Embryonic facial prominence (tissue), 1 donor: ENCODE data around the gene VOPP1.
"Not testable (repeated sequence)": the region's sequence is repeated elsewhere in the genome, so short reads cannot be mapped to it uniquely, and the experiment has no call there.

Experiments
- DNase-seq: peaks from one replicate; pipeline ENCODE4 v3.0.0-alpha.2; 2016; ENCODE audit errors: extremely low spot score

VOPP1 gene

DNA sequence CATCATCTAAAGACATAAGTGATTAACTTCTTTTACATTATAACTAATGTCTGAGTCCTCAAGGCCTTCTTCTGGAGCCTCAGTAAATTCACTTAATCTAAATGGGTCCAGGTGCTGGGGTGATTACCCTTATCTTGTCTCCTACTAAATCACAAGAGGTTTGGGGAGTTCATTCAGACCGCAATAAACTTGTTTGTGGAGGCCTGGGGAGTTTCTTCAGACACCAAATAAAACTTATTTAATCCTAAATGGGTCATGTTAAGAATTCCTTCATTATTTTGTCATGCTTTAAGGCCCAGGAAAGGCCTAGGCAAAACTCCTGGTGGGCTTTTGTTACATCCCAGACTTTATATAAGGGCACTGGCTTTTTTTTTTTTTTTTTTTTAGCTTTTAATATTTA, 62.1 kb downstream of the VOPP1 start:
- DNase-seq = not testable (repeated sequence)

DNA sequence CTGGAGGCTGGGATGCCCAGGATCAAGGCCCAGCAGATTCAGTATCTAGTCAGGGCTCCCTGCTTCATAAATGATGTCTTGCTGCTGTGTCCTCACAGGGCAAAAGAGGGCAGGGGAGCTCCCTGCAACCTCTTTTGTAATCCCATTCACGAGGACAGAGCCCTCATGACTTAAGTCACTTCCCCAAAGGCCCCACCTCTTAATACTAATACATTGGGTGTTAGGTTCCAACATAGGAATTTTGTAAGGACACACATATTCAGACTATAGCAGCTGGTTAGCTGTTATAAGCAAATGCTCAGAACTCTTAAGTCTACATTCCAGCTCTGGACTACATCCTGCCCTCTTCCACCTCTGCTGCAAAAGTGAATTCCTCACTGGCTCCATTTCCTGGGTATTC, 63.0 kb downstream of the VOPP1 start:
- DNase-seq = no peak

- no peak for DNase-seq
Measured at GRCh38 chr7:55508221-55509011, 63.9 kb downstream of the VOPP1 start.

- no peak for DNase-seq
Measured at GRCh38 chr7:55507743-55508142, 64.6 kb downstream of the VOPP1 start.

DNA sequence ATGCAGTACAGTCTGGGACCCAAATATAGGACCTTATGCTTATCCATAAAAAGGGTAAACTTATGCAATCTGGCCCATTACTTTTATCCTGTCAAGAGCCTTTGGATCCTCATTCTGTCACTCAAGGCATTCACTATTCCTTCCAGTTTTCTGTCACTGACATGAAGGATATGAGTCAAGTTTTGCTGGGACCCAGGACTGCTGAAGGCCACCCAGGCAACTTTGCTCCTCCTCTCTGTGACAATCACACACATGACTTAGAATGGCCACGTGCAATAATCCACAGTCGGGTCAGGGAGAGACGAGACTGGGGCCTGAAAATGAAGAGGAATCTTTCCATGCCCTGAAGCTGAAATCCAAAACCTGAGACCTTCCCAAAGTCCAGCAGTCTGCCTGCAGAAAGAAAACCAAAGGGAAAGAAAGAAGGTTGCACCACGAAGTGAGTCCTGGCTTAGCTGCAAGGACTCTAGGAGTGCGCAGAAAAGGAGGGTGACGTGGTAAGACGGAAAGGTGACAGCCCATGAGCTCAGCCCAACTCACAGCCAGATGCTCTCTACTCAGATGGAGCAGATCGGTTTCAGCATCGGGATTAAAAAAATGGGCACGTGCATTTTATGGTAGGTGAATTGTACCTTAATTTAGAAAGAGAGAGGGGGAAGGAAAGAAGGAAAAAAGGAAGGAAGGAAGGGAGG, 67.2 kb downstream of the VOPP1 start:
- DNase-seq = no peak

DNA sequence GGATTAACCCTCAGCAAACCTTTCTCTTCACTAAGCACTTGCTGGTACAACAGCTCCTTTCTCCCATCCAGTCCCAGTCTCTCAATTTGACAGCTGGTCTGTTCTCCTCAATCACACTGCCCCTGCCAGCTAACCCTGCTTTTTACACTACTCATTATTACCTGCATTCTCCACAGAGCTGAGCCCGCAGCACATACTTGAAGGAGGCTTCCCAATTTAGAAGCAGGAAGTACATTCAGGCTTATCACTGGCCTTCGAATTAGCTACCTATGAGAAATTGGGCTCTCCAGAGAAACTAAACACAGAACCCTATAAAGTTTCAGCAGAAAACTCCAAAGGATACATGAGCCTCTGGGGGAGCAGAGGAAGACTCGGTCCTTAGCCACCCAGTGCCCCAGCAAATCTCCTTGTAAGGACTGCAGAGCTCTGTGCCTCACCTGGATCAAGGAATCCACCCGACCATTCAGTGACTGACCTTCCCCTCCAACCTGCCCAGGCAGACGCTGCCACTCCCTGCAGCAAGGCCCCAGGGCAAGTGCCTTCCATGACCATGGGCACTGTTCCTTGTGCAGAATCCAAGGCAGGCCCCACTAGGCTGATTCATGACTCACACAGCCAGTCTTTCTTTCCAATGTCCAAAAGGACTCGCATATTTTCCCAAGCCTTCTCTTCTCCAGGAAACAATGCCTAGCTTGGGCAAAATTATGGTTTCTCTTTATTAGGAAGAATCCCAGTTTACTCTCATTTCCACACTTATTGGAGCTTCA, 68.0 kb downstream of the VOPP1 start:
- DNase-seq = no peak

- no peak for DNase-seq
Measured at GRCh38 chr7:55502858-55503440, 69.4 kb downstream of the VOPP1 start.

DNA sequence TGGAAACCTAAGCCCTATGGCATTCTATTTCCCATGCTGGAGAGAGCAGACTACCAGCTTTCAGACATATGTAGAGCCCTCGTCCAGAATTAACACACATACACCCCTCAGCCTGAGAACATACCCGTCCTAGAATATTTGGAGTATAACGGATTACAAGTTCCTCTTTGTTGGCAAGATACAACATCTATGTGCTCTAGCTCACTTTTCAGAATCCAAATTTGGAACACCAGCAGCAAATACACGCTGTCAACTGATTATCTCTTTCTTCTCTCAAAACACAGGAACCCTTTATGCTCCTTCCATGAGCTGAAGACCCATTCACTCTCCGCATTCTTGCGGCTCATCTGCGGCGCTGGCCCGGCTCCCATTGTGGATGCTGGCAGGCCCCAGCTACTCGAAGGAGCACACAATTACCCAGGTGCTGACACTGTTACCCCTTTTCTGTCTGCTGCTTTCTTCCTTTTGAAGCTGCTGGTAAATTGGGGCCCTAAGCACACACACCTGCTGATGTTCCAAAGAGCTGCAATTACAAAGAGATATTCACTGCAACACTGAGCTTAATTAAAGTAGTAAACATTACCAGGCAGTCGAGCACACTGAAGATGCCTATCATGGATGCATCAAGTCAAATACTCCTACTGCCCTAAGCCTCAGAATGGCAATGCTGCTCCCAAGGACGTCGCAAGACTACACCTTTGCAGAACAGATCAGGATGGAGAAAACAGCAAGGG, 70.0 kb downstream of the VOPP1 start:
- DNase-seq = no peak

- no peak for DNase-seq
Measured at GRCh38 chr7:55501611-55502010, 70.7 kb downstream of the VOPP1 start.

DNA sequence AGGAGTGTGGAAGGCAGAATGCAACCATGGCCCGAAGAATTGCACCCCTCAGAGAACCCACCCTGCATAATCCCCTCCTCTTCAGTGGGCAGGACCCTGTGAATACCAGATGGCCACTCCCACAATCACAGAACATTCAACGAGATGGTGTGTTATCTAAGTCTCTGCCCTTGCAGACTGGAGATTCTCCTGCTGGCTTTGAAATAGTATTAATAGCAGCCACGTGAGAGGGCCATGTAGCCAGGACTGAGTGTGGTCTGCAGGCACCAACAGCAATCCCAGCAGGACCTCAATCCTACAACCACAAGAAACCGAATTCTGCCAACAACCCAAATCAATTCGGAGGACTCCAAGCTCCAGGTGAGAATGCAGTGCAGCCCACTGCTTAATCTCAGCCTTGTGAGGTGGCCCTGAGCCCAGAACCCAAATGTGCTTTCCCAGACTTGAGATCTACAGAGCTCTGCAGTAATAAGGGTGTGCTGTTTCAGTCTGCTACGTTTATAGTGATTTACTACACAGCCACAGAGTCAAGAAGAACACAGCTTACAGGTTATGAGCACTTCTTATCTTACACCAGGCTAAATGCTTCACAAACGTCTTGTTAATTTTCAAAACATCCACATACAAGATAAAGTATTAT, 72.1 kb downstream of the VOPP1 start:
- DNase-seq = no peak

GRCh38 chr7:55499591-55499990, 72.7 kb downstream of the VOPP1 start:
- no peak for DNase-seq

- DNase-seq = no peak
Measured at GRCh38 chr7:55498770-55499169, 73.5 kb downstream of the VOPP1 start.

DNA sequence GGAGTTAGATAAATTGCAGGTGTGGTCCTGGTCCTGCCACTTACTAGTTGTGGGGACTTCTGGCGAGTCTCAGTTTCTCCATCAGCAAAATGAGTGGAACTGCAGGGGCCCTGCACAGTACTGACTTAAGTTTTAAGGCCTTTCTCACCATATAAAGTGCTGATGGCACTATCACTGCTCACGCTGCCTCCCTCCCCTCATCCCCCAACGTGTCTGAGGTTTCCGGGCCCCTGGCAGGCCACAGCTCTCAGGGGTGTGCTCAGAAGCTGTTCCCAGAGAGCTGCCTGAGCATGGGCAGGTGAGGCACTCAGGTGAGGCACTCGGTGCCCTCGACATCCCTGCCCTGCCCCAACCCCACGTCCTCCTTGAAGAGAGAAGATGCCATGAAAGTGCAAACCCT, 74.2 kb downstream of the VOPP1 start:
- DNase-seq = no peak

- DNase-seq = no peak
Measured at GRCh38 chr7:55497521-55497920, 74.8 kb downstream of the VOPP1 start.

- no peak for DNase-seq
Measured at GRCh38 chr7:55496906-55497305, 75.4 kb downstream of the VOPP1 start.

GRCh38 chr7:55494951-55495350, 77.4 kb downstream of the VOPP1 start:
- DNase-seq = no peak

DNA sequence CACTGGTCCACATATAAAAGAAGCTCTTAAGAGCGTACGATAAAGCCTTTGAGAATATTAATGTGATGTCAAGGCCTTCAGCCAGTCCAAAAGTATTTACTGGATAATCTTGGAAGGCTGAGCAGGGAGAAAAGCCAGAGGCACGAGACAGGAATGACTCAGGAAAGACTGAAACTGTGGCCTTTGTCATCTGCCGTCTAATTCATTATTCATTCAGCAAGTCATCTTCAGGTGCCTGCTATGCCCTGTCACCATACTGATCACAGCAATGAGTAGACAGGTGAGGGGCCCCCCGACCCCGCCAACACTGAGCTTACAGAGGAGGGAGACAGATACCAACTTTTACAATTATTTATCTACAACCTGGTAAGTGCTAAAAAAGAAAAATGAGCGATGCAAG, 78.9 kb downstream of the VOPP1 start:
- DNase-seq = no peak

- DNase-seq = no peak
Measured at GRCh38 chr7:55491346-55491745, 81.0 kb downstream of the VOPP1 start.

GRCh38 chr7:55490099-55490498, 82.2 kb downstream of the VOPP1 start:
- DNase-seq = no peak

DNA sequence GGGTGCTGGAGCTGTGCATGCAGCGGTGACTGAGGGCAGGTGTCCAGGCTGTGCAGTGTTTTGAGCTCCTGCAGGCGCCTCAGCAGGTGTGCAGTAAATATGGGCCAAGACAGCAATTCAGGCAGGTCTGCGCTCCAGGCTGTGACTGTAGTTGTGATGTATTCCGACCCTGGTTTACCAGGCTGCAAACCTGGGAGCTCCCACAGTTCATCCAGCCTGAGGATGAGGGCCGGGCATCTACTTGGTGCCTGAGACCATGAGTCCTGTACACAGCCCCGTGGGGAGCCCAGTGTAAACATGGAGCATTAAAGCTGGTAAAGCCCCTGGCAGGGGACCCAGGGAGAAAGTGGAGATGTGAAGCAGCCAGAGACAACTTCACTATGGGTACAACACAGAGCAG, 82.8 kb downstream of the VOPP1 start:
- no peak for DNase-seq

- no peak for DNase-seq
Measured at GRCh38 chr7:55488804-55489340, 83.4 kb downstream of the VOPP1 start.
